HG02642 (cell line): ENCODE data around the gene TUBB2B.
"Not testable (repeated sequence)": the region's sequence is repeated elsewhere in the genome, so short reads cannot be mapped to it uniquely, and the experiment has no call there.

Source experiments
- ATAC-seq: cut with Tn5 transposase; IDR thresholded peaks from one replicate; pipeline ENCODE4 v1.9.1; 2021; ENCODE audit warnings: mild to moderate bottlenecking; ENCODE audit not compliant: unreplicated experiment, poor library complexity

TUBB2B gene

GRCh38 chr6:3258720-3259490 lies 31.5 kb upstream of the TUBB2B start, which contains the start of gene PSMG4:
TSS of gene PSMG4 (plus strand) at chr6:3258947. CDS start at chr6:3259023, 76 bp downstream.
- ATAC-seq = peak; percentile 75

DNA sequence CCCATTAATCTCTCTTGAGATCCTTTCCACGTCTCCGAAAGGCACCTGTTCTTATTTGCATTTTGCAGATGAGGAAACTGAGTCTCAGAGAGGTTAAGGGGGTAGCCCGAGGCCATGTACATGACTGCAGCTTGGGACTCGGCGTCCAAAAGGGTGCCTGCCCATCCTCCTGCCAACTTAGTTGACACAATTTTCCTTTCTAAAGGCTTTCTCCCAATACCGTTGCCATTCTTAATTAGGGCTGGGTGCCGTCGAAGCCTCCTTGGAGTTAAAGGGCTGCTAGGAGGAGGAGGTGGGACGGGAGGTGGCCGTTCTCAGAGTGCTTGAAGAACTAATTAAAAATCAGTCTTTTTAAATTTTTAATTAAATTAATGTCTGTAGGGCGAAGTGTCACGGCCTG lies 30.7 kb upstream of the TUBB2B start:
- no peak for ATAC-seq

DNA sequence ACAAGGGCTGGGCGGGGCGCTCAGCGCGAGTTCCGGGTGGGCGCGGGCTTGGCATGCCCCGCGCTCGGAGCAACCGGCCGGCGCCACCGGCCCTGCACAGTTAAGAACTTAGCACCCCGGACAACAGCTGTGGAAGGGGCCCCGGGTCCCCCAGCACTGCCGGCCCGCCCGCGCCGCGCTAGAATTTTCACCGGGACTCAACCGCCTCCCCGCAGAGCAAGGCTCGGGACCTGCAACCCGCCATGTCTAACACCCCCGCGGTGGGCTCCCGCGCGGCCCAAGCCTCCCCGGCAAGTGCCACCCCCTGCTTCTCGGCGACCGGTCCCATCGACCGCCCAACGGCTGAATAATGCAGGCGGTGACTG lies 26.1 kb upstream of the TUBB2B start:
- ATAC-seq = no peak

- no peak for ATAC-seq
Measured at GRCh38 chr6:3252861-3253596, 25.6 kb upstream of the TUBB2B start.

DNA sequence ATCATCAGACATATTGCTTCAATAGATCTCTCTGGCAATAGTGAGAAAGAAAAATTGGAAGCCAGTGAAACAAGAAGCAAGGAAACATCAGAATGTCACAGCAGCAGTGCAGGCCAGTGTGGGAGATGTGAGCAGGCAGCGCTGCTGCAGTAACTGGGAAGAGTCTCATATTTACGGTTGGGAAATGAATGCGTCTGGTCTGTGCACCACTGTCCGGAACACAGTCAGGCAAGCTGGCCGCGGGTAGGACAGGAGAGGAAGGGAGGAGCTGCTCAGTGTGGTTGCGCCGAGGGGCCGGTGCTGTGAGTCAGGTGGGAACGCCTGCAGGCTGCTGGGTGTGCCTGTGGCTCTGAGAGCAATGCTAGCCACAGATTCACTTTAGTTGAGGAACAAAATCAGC lies 24.9 kb upstream of the TUBB2B start:
- ATAC-seq = no peak

DNA sequence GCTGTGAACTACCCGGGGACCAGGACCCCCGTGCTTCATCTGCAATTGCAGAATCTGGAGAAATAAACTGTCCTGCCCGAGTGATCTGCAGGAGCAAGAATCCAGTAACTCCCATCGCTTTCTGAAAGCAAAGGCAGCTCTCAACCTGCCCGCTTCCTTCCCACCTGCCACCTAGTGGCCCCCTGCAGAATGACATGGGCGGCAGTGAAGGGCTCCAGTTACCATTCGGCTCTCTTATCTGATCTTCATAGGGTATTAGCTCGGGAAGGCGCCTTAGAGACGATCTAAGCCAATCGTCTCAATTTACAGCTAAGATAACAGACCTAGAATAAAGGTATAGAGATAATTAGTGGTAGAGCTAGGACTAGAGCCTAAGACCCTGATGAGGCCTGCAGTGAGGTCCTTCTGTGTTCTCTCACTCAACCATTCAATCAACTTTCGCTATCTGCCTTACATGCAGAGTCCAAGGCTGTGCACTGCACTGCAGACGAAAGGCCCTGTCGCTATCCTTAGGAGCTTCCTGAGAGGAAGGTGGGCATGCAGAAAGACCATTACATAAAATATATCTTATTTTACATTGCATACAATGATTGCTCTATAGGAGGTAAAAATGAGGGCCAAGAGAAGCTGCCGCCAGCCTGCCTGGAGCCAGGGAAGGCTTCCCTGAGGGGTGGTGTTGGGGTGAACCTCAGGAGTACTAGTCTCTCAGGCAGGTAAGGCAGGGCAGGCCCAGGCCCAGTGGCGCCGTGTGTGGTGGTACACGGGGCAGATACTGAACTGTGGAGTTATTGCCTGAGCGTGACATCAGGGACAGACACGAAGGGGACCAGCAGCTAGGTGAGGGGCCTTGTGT lies 24.2 kb upstream of the TUBB2B start:
- ATAC-seq = peak; percentile 80

GRCh38 chr6:3250231-3250675 lies 22.8 kb upstream of the TUBB2B start:
- ATAC-seq = no peak

DNA sequence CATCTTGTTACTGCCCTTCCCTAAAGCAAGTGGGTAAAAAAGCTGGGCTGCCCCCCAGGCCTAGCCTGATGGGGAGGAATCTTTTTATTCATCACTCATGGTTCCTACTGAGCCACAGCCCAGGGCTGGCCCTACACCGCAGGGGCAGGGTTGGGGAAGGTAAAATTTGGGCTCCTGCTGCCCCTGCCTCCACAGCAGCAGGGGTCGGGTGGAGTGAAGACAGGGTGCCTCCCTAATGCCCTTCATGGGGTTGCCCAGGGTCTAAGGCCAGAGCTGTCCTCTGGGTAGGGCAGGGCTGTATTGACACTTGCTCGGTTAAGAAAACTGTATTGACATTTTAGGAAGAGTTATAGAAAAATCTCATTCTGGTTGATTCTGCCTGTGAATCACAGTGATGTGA lies 22.4 kb upstream of the TUBB2B start:
- no peak for ATAC-seq

DNA sequence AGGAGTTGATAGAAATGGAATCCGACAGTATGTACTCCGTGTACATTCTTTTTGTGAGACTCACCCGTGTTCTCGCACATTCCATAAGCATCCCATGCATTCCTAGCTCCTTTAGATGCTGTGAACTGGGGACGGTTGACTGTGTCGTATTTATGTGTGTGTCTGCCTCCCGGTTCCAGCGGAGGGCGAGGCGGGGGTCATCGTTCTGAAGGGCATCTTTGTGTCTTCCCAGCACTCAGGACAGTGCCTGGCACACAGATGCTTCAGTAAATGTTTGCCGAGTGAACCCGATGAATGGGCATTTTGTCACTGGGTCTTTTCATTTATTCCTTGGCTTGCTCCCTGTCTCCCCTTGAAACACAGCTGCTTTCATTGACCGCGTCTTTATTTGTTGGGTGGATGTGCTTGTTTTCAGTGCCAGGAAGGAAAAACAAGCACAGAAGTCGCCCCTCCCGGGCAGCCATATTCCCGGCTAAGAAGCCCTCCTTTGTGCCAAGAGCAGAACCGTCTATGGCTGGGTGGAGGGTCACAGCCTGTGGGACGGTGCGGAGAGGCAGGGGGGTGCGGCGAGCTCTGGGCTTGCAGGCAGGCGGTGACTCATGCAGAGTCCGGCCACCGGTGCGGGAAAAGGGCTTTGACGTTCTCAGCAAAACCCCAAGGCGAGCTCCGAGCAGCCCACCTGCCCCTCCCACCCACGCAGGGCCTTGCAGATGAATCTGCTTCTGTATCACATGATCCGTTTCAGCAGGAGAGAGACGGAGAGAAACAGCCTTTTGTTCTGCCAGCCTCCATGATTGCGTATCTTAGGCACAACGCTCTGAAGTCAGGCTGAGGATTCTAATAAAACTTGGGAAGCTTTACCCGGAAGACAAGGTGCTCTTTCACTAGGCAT lies 20.0 kb upstream of the TUBB2B start:
- ATAC-seq = no peak

- ATAC-seq = no peak
Measured at GRCh38 chr6:3245216-3245615, 17.8 kb upstream of the TUBB2B start.

DNA sequence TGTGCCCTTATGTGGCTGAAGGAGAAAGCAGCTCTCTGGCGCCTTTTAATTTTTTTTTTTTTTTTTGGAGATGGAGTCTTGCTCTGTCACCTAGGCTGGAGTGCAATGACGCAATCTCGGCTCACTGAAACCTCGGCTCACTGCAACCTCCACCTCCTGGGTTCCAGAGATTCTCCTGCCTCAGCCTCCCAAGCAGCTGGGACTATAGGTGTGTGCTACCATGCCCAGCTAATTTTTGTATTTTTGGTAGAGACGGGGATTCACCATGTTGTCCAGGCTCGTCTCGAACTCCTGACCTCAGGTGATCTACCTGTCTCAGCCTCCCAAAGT lies 17.3 kb upstream of the TUBB2B start:
- not testable (repeated sequence) for ATAC-seq

DNA sequence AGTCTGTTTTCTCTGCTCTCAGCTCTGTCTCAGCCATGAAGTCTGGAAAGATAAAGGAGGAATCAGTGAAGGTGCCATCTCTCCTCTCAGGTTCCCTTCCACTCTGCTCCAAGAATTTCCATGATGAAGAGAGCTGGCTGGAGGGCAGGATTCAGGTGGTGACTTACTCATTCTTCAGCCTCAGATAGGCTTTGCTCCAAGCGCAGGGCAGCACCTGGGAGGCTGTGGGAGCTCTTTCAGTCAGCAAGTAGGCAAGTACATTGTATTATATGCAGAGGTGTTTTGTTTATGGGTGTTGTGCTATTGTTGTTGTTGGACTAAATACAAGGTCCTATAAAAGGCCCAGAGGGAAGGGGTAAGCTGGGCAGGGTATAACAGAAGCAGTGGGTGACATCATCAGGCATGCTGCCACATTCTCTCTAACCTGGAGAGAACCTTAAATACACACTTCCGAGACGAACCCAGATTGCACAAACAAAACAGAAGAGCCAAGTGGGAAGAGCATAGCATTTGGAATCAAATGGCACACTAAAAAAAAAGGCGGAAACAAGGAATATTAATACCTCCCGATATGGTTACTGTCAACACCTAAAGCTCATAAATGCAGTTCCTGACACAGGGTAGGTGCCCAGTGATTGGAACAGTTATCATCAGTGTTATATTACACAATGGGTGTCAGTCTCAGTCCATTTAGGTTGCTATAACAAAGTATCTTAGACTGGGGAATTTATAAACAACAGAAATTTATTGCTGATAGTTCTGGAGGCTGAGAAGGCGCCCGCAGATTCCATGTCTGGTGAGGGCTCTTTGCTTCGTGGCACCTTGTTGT lies 16.8 kb upstream of the TUBB2B start:
- no peak for ATAC-seq

DNA sequence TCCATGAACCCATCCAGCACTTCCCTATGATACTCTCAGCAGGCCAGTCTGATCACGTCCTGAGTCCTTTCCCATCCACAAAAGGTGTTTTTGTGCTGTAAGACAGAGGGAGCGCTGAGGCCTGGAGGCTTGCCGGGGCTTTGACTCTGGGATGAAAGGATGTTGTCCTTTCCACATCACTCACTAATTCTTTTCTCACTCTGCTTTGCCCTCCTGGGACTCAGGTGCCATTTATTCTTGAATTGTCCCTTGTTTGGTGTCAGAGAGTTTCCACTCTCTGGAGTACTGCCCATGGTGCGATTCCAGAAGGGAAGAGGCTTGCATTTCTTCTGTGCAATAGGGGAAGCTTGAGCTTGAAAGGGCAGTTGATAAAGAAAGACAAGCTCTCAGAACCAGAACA lies 15.3 kb upstream of the TUBB2B start:
- ATAC-seq = no peak

DNA sequence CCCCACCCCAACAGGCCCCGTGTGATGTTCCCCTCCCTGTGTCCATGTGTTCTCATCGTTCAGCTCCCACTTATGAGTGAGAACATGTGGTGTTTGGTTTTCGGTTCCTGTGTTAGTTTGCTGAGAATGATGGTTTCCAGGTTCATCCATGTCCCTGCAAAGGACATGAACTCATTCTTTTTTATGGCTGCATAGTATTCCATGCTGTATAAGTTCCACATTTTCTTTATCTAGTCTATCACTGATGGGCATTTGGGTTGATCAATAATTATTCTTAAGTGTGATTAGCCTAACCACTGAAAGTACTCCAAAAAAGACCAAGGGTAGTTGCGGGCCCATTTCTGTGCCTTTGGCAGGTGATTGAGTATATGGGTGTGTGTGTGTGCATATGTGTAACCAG lies 14.3 kb upstream of the TUBB2B start:
- not testable (repeated sequence) for ATAC-seq

DNA sequence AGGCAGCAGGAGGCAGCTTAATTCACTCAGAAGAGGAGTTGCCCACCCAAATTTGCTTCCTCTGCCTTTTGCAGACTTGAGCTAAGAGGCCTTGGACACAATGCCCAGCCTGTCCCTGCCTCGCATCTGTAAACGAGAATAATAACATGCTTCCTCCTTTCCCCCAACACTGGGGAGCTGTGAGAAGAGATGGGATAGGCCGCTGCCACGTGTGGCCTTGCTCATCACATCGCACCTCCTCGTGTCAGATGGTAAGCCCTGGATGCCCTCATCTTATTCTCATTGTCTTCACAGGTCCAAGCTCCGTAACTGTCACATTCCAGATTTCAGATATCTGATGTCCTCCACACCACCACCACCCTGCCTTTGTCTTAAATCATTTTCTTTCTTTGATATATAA lies 13.1 kb upstream of the TUBB2B start:
- ATAC-seq = no peak

DNA sequence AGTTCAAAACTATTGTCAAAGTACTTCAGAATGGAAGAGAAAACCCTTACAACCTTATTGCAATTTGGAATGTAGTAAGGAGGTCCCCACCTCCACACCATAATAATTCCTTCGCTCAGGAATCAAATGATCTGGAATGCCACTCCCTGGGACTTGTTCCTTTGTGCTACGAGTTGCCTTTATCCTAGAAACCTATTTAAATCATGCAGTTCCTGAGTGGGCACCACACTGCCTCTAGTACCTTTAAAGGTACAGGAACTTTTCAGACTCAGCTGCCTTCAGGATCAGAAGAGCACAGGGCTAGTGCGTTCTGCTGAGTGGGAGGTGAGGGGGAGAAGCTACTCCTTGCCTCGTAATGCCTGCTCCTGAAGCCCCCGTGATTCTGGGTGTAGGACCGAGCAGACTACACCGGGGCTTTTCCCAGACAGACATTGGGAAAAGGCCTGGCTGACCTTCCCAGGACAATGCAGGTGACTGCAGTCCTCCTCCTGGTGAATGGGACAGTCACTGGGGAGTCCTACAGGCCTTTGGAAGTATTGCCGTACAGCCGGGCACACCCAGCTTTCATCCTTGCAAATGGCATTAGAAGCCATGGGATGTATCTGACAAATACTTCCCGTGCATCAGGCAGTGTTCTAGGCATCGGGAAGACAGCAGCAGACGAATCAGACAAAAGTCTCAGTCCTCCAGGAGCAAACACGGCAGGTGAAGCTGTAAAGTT lies 11.8 kb upstream of the TUBB2B start:
- ATAC-seq = no peak

DNA sequence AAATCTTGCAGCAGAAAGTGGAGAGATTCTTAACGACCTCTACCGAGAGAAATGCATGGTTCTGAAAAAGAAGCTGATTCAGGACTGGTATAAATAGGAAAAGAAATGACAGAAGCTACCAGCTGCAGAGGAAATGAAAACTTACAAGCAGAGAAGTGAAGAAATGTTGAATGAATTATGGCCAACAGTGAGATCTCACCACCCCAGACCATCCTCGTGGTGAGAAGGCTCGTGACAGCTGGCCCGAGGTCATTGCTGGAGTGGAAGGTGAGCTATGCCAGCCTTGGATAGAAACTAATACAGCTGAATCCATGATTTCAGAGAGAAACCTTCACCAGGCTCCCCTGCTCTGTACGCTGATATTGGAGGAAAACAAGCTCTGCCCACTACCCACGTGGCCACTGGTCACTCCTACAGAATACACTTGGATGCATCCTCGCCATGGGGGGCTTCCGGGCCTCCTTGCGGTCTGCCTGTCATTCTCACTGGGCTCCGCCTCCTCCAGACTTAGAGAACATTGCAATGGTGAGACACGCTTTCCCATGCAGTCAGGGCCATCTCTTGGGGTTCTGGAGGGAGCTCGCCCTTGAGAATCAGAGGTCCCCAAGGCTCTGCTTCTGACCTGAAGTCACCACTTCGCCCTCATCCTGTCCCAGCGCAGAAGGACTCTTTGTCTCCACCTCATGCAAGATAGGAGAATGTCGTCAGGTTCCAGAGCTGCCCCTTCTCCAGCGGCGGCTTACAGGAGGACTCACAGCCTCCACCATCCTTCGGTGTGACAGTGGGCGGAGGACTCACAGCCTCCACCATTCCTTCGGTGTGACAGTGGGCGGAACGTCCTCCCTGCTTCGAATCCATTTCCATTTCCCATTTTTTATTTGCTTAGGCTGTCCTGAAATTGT lies 10.6 kb upstream of the TUBB2B start:
- ATAC-seq = no peak

GRCh38 chr6:3236005-3236404 lies 8.6 kb upstream of the TUBB2B start:
- ATAC-seq = no peak
